Heart right ventricle (tissue), 16 donors: ENCODE measurements around the gene ESYT3. TPM values are rescaled to one million over a fixed set of nuclear protein-coding genes. Genes with fewer than 3 reads are reported as not detected.
A peak's percentile ranks its signal among the peaks of the same experiment; 100 is the strongest.

ENCODE experiments used
- ATAC-seq, 8 donors: fragments of 200-7000 bp; cut with Tn5 transposase; one replicate each; pipeline ENCODE4 v1.9.1; 2020; ENCODE audit warnings: mild to moderate bottlenecking in 8 of 8, moderate library complexity in 8 of 8, moderate number of reproducible peaks in 1 of 8
- DNase-seq, 2 donors: peaks; one replicate each; pipeline ENCODE4 v3.0.0-alpha.2; 2020
- H3K27ac ChIP-seq, 10 donors: fragments of 200-600 bp; sonication (generic) in 2 of 10; one replicate each; pipeline versions ENCODE4 v1.5.0 to v1.8.0; 2020 to 2022; ENCODE audit warnings: mild to moderate bottlenecking in 3 of 10
- H3K27me3 ChIP-seq, 7 donors: fragments of 200-600 bp; one replicate each; pipeline ENCODE4 v1.8.0; 2021 to 2022; ENCODE audit warnings: mild to moderate bottlenecking in 2 of 7
- H3K36me3 ChIP-seq, 9 donors: fragments of 200-600 bp; sonication (generic) in 1 of 9; one replicate each; pipeline versions ENCODE4 v1.5.0 to v1.8.0; 2020 to 2022; ENCODE audit warnings: mild to moderate bottlenecking in 2 of 9
- H3K4me1 ChIP-seq, 9 donors: fragments of 200-600 bp; sonication (generic) in 1 of 9; one replicate each; pipeline versions ENCODE4 v1.5.0 to v1.8.0; 2020 to 2022; ENCODE audit warnings: mild to moderate bottlenecking in 4 of 9
- H3K4me3 ChIP-seq, 10 donors: fragments of 200-600 bp; sonication (generic) in 2 of 10; one replicate each; pipeline versions ENCODE4 v1.5.0 to v1.8.0; 2020 to 2022; ENCODE audit warnings: mild to moderate bottlenecking in 7 of 10, moderate library complexity in 2 of 10
- H3K9me3 ChIP-seq, 11 donors: fragments of 200-600 bp in 10 of 11; sonication (generic) in 2 of 11; one replicate each; pipeline versions ENCODE4 v1.5.0 to v1.8.0; 2013 to 2022; ENCODE audit warnings: mild to moderate bottlenecking in 2 of 11, control low read depth in 1 of 11, moderate library complexity in 1 of 11
- CTCF ChIP-seq, 9 donors: fragments of 200-600 bp; sonication (generic) in 2 of 9; IDR thresholded peaks; one replicate each; pipeline versions ENCODE4 v1.5.0 to v1.8.0; 2021 to 2022; ENCODE audit warnings: antibody characterized with exemption in 9 of 9, mild to moderate bottlenecking in 5 of 9, moderate library complexity in 1 of 9
- WGBS, 2 donors: extraction: QIAGEN DNeasy Blood & Tissue Kit; methylation state at CpG; one replicate each; pipeline ENCODE4 v1.1.7; 2013; ENCODE audit warnings: inconsistent platforms in 1 of 2; 5-methylcytosine and 5-hydroxymethylcytosine counted together
- intact Hi-C, 10 donors: fragments of 100-400 bp; cut with DNase I; formaldehyde crosslinking; loops; one replicate each; pipeline versions ENCODE4 v1.11.1 to v1.14.2; 2022
- polyA plus RNA-seq, 2 donors: library from polyadenylated mRNA; stranded (reverse); fragments of 200-250 nt; gene quantifications; one replicate each; pipeline ENCODE4 v1.2.3, GENCODE V29; 2013
- total RNA-seq, 10 donors: library from RNA; stranded (reverse); fragmentation: NEBNext Ultra II Directional in 3 of 10; extraction: Animal tissue kit (Norgen Biotek cat#: 25700) in 3 of 10; gene quantifications; one replicate each; pipeline versions ENCODE4 v1.2.1 to v1.2.4, GENCODE V29; 2021 to 2023
- donor health status: Arrhythmogenic right ventricular cardiomyopathy.
- donor health status: ischemic (EF 13 %, LVEDD 7.1; RV severe dilation, severe dysfunction).
- donor health status: healthy with polysubstance abuse.
- donor health status: DM: no; HTN: yes; CAD: no.
- donor health status: DM: no; HTN: no; CAD: no.
- donor health status: ischemic (EF 25% LVEDD 6.9; RV normal size, moderate dysfunction).
- donor health status: ischemic (EF 25% LVEDD 5.7; RV mildly dilated, moderate dysfunction).
- donor health status: healthy.
- donor health status: DM: yes; HTN: yes; CAD: no.
- donor health status: Ischemic cardiomyopathy.
- donor health status: ischemic (EF 35%, LVEDD 5.7; RV mildly dilated, moderate dysfunction).
- donor health status: nonischemic (EF 11% LVEDD 7.7; RV severe dilation, severe dysfunction).
- donor health status: DM: yes; HTN: yes; CAD: no.
- donor health status: PGD.
- donor health status: ischemic (EF 29% LVEDD 5.4; RV normal size, mild dysfunction).
- donor health status: nonischemic (EF 23%, LVEDD 6.1; RV moderate dilation, normal function).

Gene ESYT3
- total and polyA plus RNA-seq, 12 donors: 0.26 to 2.4 (median 1.1) TPM

GRCh38 chr3:138437281-138437680 is 2.9 kb downstream of the ESYT3 start:
- intact Hi-C loops: loop anchor here in 1 of 10 donors (10.0 kb wide), 1 partner anchor 362 kb away; no protein-coding TSS in a partner anchor
- no peak overlapping the region for H3K27ac ChIP-seq
- H3K4me1 ChIP-seq: peaks cover 0 to 36% (median 18%) of the 10 kb centered on the region in 9 donors
- no peak for ATAC-seq
- WGBS, 2 donors: 93 to 94% methylated on average over 6 of the region's 6 CpGs
- no peaks in the 10 kb centered on the region for H3K9me3 ChIP-seq
- no peak overlapping the region for H3K4me3 ChIP-seq
- TF ChIP-seq CTCF (IDR thresholded peaks at IDR 0.05): no peak
- no peak for DNase-seq
- no peaks in the 10 kb centered on the region for H3K36me3 ChIP-seq
- peaks cover 0 to 51% (median 30%) of the 10 kb centered on the region in 7 donors for H3K27me3 ChIP-seq

- no peak overlapping the region for H3K27ac ChIP-seq
- WGBS, 2 donors: 82 to 88% methylated on average over 11 of the region's 11 CpGs
- peaks cover 0 to 35% (median 22%) of the 10 kb centered on the region in 7 donors for H3K27me3 ChIP-seq
- ATAC-seq (no peak), DNase-seq (no peak)
- TF ChIP-seq CTCF (IDR thresholded peaks at IDR 0.05): no peak
- H3K9me3 ChIP-seq: no peaks in the 10 kb centered on the region
- no peaks in the 10 kb centered on the region for H3K36me3 ChIP-seq
- intact Hi-C loops: loop anchor here in 1 of 10 donors (10.0 kb wide), 1 partner anchor 364 kb away; no protein-coding TSS in a partner anchor
- H3K4me1 ChIP-seq: peaks cover 0 to 34% (median 17%) of the 10 kb centered on the region in 9 donors
- H3K4me3 ChIP-seq: no peak overlapping the region
These were observed 4.5 kb downstream of the ESYT3 start for GRCh38 chr3:138438896-138439295.

GRCh38 chr3:138439646-138440045 is 5.2 kb downstream of the ESYT3 start:
- ATAC-seq (no peak), DNase-seq (no peak)
- peaks cover 0 to 27% (median 10%) of the 10 kb centered on the region in 9 donors for H3K4me1 ChIP-seq
- 67 to 68% methylated on average over 4 of the region's 4 CpGs for WGBS, 2 donors
- intact Hi-C loops: loop anchor here in 1 of 10 donors (10.0 kb wide), 1 partner anchor 365 kb away; no protein-coding TSS in a partner anchor
- no peak overlapping the region for H3K4me3 ChIP-seq
- no peaks in the 10 kb centered on the region for H3K36me3 ChIP-seq
- no peaks in the 10 kb centered on the region for H3K9me3 ChIP-seq
- no peak overlapping the region for H3K27ac ChIP-seq
- TF ChIP-seq CTCF (IDR thresholded peaks at IDR 0.05): no peak
- peaks cover 0 to 27% (median 14%) of the 10 kb centered on the region in 7 donors for H3K27me3 ChIP-seq

GRCh38 chr3:138440121-138440521 is 5.7 kb downstream of the ESYT3 start:
- DNase-seq (peak; percentile 50 to 64), ATAC-seq (peak in 7 of 8 donors; percentile 14 to 77 (median 67))
- peaks cover 0 to 23% (median 10%) of the 10 kb centered on the region in 7 donors for H3K27me3 ChIP-seq
- H3K4me3 ChIP-seq: no peak overlapping the region
- intact Hi-C loops: no loop called here
- H3K36me3 ChIP-seq: no peaks in the 10 kb centered on the region
- H3K27ac ChIP-seq: no peak overlapping the region
- 53 to 57% methylated on average over 7 of the region's 7 CpGs for WGBS, 2 donors
- no peak for TF ChIP-seq CTCF (IDR thresholded peaks at IDR 0.05)
- H3K9me3 ChIP-seq: no peaks in the 10 kb centered on the region
- peaks cover 0 to 22% (median 5%) of the 10 kb centered on the region in 9 donors for H3K4me1 ChIP-seq
